GM12878 (cell line): Measurements from ENCODE around the gene PIAS1. TPM values are rescaled to one million over a fixed set of nuclear protein-coding genes. Genes with fewer than 3 reads are reported as not detected.

Experiments used
- ATAC-seq: fragments of 200-7000 bp; cut with Tn5 transposase; 3 replicates; pipeline ENCODE4 v1.9.1; 2020; ENCODE audit warnings: mild to moderate bottlenecking, moderate library complexity
- Bru-seq: library from RNA; stranded (reverse); fragments of 400-500 nt; gene quantifications from one replicate; lab custom pipeline; 2021; lab: Mats Ljungman, UMichigan
- BruChase-seq, 2 experiments: library from RNA; stranded (reverse); fragments of 400-500 nt; gene quantifications; one replicate each; lab custom pipeline; 2021; lab: Mats Ljungman, UMichigan
- BruUV-seq: library from RNA; stranded (reverse); fragments of 400-500 nt; replicated peaks from 2 replicates; lab custom pipeline; 2021; lab: Mats Ljungman, UMichigan
- CTCF ChIA-PET: fragments of 300-600 bp; sonication (Branson Sonifier 250); formaldehyde crosslinking; extraction: SDS; loops from one replicate; lab custom pipeline; 2021; ENCODE audit warnings: inconsistent platforms; lab: Yijun Ruan, JAX
- POLR2A ChIA-PET: fragments of 350-600 bp; formaldehyde crosslinking; extraction: SDS; loops from one replicate; lab custom pipeline; 2021; ENCODE audit warnings: inconsistent platforms; lab: Charles Lee
- RAD21 ChIA-PET: fragments of 300-600 bp; sonication (Branson Sonifier 250); formaldehyde crosslinking; loops from one replicate; lab custom pipeline; 2023; ENCODE audit warnings: antibody characterized with exemption; ENCODE audit not compliant: unreplicated experiment; lab: Charles Lee
- SMC1A ChIA-PET: fragments of 300-600 bp; sonication (Branson Sonifier 250); formaldehyde crosslinking; loops from one replicate; lab custom pipeline; 2023; ENCODE audit not compliant: unreplicated experiment, uncharacterized antibody; lab: Charles Lee
- DNase-seq: peaks from one replicate; pipeline ENCODE4 v3.0.0-alpha.2; 2011; ENCODE audit warnings: low read depth, low spot score
- FAIRE-seq: peaks from 3 replicates; lab custom pipeline; 2011; peaks lifted over from hg19 to GRCh38; lab: Jason Lieb, UNC
- H2AFZ ChIP-seq: 2 replicates; pipeline ENCODE4 v1.6.0; 2011; ENCODE audit warnings: low read depth, low read length, control low read depth; ENCODE audit not compliant: control insufficient read depth
- H3K27ac ChIP-seq: 2 replicates; pipeline ENCODE4 v1.5.1; 2011; ENCODE audit warnings: control low read depth; ENCODE audit not compliant: control insufficient read depth, insufficient read depth
- H3K27me3 ChIP-seq, 2 experiments: replicated peaks in 1 of 2; 2 replicates each; pipeline versions ENCODE4 v1.6.0 to v1.6.1; 2011; ENCODE audit warnings: low read length in 1 of 2; ENCODE audit not compliant: control insufficient read depth in 2 of 2, insufficient read depth in 2 of 2
- H3K36me3 ChIP-seq, 2 experiments: 2 replicates each; pipeline ENCODE4 v1.5.1; 2011; ENCODE audit warnings: low read length in 1 of 2; ENCODE audit not compliant: control insufficient read depth in 2 of 2, insufficient read depth in 2 of 2
- H3K4me1 ChIP-seq: 2 replicates; pipeline ENCODE4 v1.6.1; 2011; ENCODE audit warnings: mild to moderate bottlenecking, low read length, moderate library complexity, mixed read lengths; ENCODE audit not compliant: control insufficient read depth, insufficient read depth
- H3K4me2 ChIP-seq: 2 replicates; pipeline ENCODE4 v1.6.0; 2011; ENCODE audit warnings: control low read depth; ENCODE audit not compliant: control insufficient read depth, insufficient read depth
- H3K4me3 ChIP-seq: fragments of 200-600 bp; sonication (generic); 2 replicates; pipeline ENCODE4 v1.5.1; 2016
- H3K79me2 ChIP-seq: 2 replicates; pipeline ENCODE4 v1.6.0; 2011; ENCODE audit warnings: low read length; ENCODE audit not compliant: control insufficient read depth, insufficient read depth
- H3K9ac ChIP-seq: 2 replicates; pipeline ENCODE4 v1.8.0; 2011; ENCODE audit warnings: low read length, control low read depth, mixed read lengths; ENCODE audit not compliant: control insufficient read depth, insufficient read depth
- H3K9me3 ChIP-seq: replicated peaks from 3 replicates; pipeline ENCODE4 v1.5.1; 2011; ENCODE audit warnings: mild to moderate bottlenecking, low read length; ENCODE audit not compliant: control insufficient read depth, insufficient read depth
- H4K20me1 ChIP-seq: 2 replicates; pipeline ENCODE4 v1.6.0; 2011; ENCODE audit not compliant: control insufficient read depth, insufficient read depth
- EGR1 ChIP-seq, 2 experiments: IDR thresholded peaks; 1 replicate in 1 of 2; 2 replicates in 1 of 2; pipeline ENCODE4 v1.6.1; 2011 to 2012; ENCODE audit warnings: low read depth in 2 of 2, low read length in 2 of 2, borderline replicate concordance in 1 of 2, mild to moderate bottlenecking in 1 of 2, moderate library complexity in 1 of 2
- HDGF ChIP-seq: fragments of 450-650 bp; IDR thresholded peaks from 2 replicates; pipeline ENCODE4 v1.6.1; 2016; ENCODE audit warnings: antibody characterized with exemption
- PAX5 ChIP-seq: IDR thresholded peaks from 2 replicates; pipeline ENCODE4 v1.6.1; 2011; ENCODE audit warnings: low read depth, low read length, borderline replicate concordance
- PML ChIP-seq: IDR thresholded peaks from 2 replicates; pipeline ENCODE4 v1.6.1; 2012; ENCODE audit warnings: low read length, inconsistent platforms
- POLR2A ChIP-seq: IDR thresholded peaks from 2 replicates; pipeline ENCODE4 v1.6.1; 2011; ENCODE audit warnings: low read depth, mild to moderate bottlenecking, low read length
- SMARCA5 ChIP-seq: fragments of 450-650 bp; IDR thresholded peaks from 2 replicates; pipeline ENCODE4 v1.6.1; 2017; ENCODE audit warnings: mild to moderate bottlenecking
- TCF12 ChIP-seq: IDR thresholded peaks from 2 replicates; pipeline ENCODE4 v1.6.1; 2011; ENCODE audit warnings: low read depth, mild to moderate bottlenecking, low read length
- YY1 ChIP-seq: IDR thresholded peaks from 2 replicates; pipeline ENCODE4 v1.6.1; 2011; ENCODE audit warnings: low read depth, mild to moderate bottlenecking, low read length
- ZBTB33 ChIP-seq: fragments of 450-650 bp; IDR thresholded peaks from 2 replicates; pipeline ENCODE4 v1.6.1; 2017; ENCODE audit warnings: mild to moderate bottlenecking
- WGBS: methylation state at CpG from one replicate; pipeline ENCODE4 v1.1.6; 2016; ENCODE audit warnings: low lambda C conversion rate; ENCODE audit not compliant: insufficient replicate concordance, insufficient coverage; ENCODE audit errors: missing lambda C conversion rate; 5-methylcytosine and 5-hydroxymethylcytosine counted together
- in situ Hi-C: fragments of 300-500 bp; cut with MboI; formaldehyde crosslinking; loops from 9 replicates; pipeline ENCODE4 v1.14.3; 2018; ENCODE audit warnings: mixed read lengths
- intact Hi-C: fragments of 100-400 bp; cut with micrococcal nuclease; formaldehyde crosslinking; loops from one replicate; pipeline ENCODE4 v1.14.2; 2022; ENCODE audit not compliant: unreplicated experiment
- long read RNA-seq, 2 experiments: library from polyadenylated mRNA; unstranded; transcript quantifications; one replicate each; pipeline ENCODE4 v2.0.0, GENCODE V29; 2019 to 2020
- polyA minus RNA-seq, 3 experiments: library from RNA; depleted of rRNA, polyadenylated mRNA; stranded (reverse); fragments of >200 nt; gene quantifications; 2 replicates each; pipeline ENCODE4 v1.2.3, GENCODE V29; 2011
- polyA plus RNA-seq, 11 experiments: library from polyadenylated mRNA; depleted of rRNA in 4 of 11; unstranded in 6 of 11; stranded (reverse) in 5 of 11; fragments of >200 nt; fragmentation: Nextera tagmentation in 4 of 11; fragmentation: Illumina TruSeq in 1 of 11; extraction: Ambion mirVana in 4 of 11; extraction: Trizol in 1 of 11; gene quantifications; 1 replicate in 1 of 11; 2 replicates in 10 of 11; pipeline versions ENCODE4 v1.2.1 to v1.2.3, GENCODE V29; 2011 to 2016; ENCODE audit warnings: inconsistent platforms in 2 of 11, missing spikeins in 2 of 11, low read depth in 1 of 11
- total RNA-seq, 4 experiments: library from RNA; depleted of rRNA in 3 of 4; stranded (reverse); fragments of >200 nt in 3 of 4; fragmentation: Illumina TruSeq in 1 of 4; extraction: Trizol in 1 of 4; gene quantifications; 2 replicates each; pipeline versions ENCODE4 v1.2.1 to v1.2.3, GENCODE V29; 2013 to 2021
- TF ChIP-seq, protein P1 (sequence below): fragments of 450-650 bp; IDR thresholded peaks from 2 replicates; pipeline ENCODE4 v1.6.1; 2018; ENCODE audit warnings: mild to moderate bottlenecking, low read depth, moderate library complexity; ENCODE audit not compliant: partially characterized antibody

PIAS1 gene
- 530 and 583 TPM in 2 replicates for total RNA-seq (2013; cell fraction: nucleolus; rRNA removed)
- 39.0 and 39.1 TPM in 2 replicates for total RNA-seq (2014; rRNA removed)
- total RNA-seq (2014; rRNA removed; fragmentation: Illumina TruSeq; extraction: Trizol), result 32.3 and 37.9 TPM in 2 replicates
- 34.8 and 35.0 TPM in 2 replicates for total RNA-seq (2021)
- polyA plus RNA-seq (2011; ENCODE audit: low read depth), result 50.6 TPM
- polyA plus RNA-seq (2011; rRNA removed), result 94.6 and 96.3 TPM in 2 replicates
- 76.3 and 82.8 TPM in 2 replicates for polyA plus RNA-seq (2011; cell fraction: cytosol; rRNA removed)
- polyA plus RNA-seq (2011; cell fraction: nucleus; rRNA removed), result 118 and 121 TPM in 2 replicates
- polyA plus RNA-seq (2012), result 29.4 and 31.0 TPM in 2 replicates
- polyA plus RNA-seq (2014; fragmentation: Illumina TruSeq; extraction: Trizol), result 62.4 and 74.5 TPM in 2 replicates
- polyA plus RNA-seq (2014; fragmentation: Nextera tagmentation; extraction: Ambion mirVana), result 10 to 100 TPM; 20.2 to 22.2 TPM
- polyA plus RNA-seq (2014; rRNA removed), result 24.8 and 27.1 TPM in 2 replicates
- polyA plus RNA-seq (2016; fragmentation: Nextera tagmentation; extraction: Ambion mirVana), result 10 to 100 TPM; 60.6 to 61.4 TPM
- 141 and 178 TPM in 2 replicates for polyA minus RNA-seq (2011; rRNA and poly(A)+ RNA removed)
- 34.2 and 39.8 TPM in 2 replicates for polyA minus RNA-seq (2011; cell fraction: cytosol; rRNA and poly(A)+ RNA removed)
- polyA minus RNA-seq (2011; cell fraction: nucleus; rRNA and poly(A)+ RNA removed), result 146 and 188 TPM in 2 replicates
- percentile 97 among the genes with signal in this experiment for Bru-seq, nascent RNA
- BruChase-seq, experiment 1, labeled RNA remaining after a 6-hour chase, result percentile 95 among the genes with signal in this experiment
- percentile 95 among the genes with signal in this experiment for BruChase-seq, experiment 2, labeled RNA remaining after a 2-hour chase
- long read RNA-seq, experiment 1, full-length matches to known transcripts, result 42 of 53 reads
- long read RNA-seq, experiment 1, partial matches to known transcripts, result 5 of 53 reads
- long read RNA-seq, experiment 1, other reads (novel, unspliced or antisense), result 6 of 53 reads
- long read RNA-seq, experiment 2, full-length matches to known transcripts, result 128 of 195 reads
- long read RNA-seq, experiment 2, partial matches to known transcripts, result 43 of 195 reads
- long read RNA-seq, experiment 2, other reads (novel, unspliced or antisense), result 24 of 195 reads

GRCh38 chr15:68053701-68054627, at the start of gene PIAS1:
TSS of gene PIAS1 (plus strand) at chr15:68054315. CDS start at chr15:68054327, 12 bp downstream.
- Histone ChIP-seq H3K9me3 (peaks cover 2% of the 10 kb centered on the region; the same call in 2 of the 3 replicates), H3K4me3 (peak within 1 kb of the TSS; percentile 79), H3K4me1 (peaks cover 6% of the 10 kb centered on the region), H3K36me3 (0 out of 4 replicates have a peak, but pooled peaks cover 0 to 6% of the 10 kb centered on the region in 2 experiments), H2AFZ (peak within 1 kb of the TSS; percentile 91), H3K27me3 (no peaks in the 10 kb centered on the region), H4K20me1 (no peaks in the 10 kb centered on the region), H3K9ac (peak within 1 kb of the TSS; percentile 91), H3K4me2 (peak within 1 kb of the TSS; percentile 88), H3K79me2 (peaks cover 48% of the 10 kb centered on the region), H3K27ac (peak within 1 kb of the TSS; percentile 88)
- intact Hi-C loops (loop anchor here (2.0 kb wide), 2 partner anchors 21 to 113 kb away; no protein-coding TSS in a partner anchor), in situ Hi-C loops (no loop called here)
- CTCF ChIA-PET, result interaction anchor here (0.6 to 3.1 kb wide), 7 partner anchors 10 to 193 kb away, joined by 3 to 14 read pairs (median 5); no protein-coding TSS in a partner anchor
- DNase-seq (peak; percentile 73), FAIRE-seq (peak; percentile 75), ATAC-seq (peak; percentile 87)
- RAD21 ChIA-PET, result interaction anchor here (0.5 to 4.8 kb wide), 18 partner anchors 10 to 525 kb away, joined by 3 to 38 read pairs (median 4); no protein-coding TSS in a partner anchor
- WGBS, result 2% methylated on average over 48 of the region's 72 CpGs
- BruUV-seq, result no TSS peak
- SMC1A ChIA-PET, result interaction anchor here (0.7 to 5.0 kb wide), 11 partner anchors 11 to 191 kb away, joined by 3 to 35 read pairs (median 6); no protein-coding TSS in a partner anchor
- POLR2A ChIA-PET, result interaction anchor here (0.5 to 4.0 kb wide), 26 partner anchors 10 to 274 kb away, joined by 3 to 18 read pairs (median 3); no protein-coding TSS in a partner anchor
- TF ChIP-seq POLR2A (peak; percentile 93), TCF12 (peak; percentile 37; the same call in 1 of the 2 replicates), SMARCA5 (peak; percentile 33; the same call in 1 of the 2 replicates), PML (peak; percentile 47; the same call in 1 of the 2 replicates), ZBTB33 (no peak), EGR1 (IDR thresholded peaks at IDR 0.05; ENCODE audit: borderline replicate concordance in 1 of 2, low read depth in 2 of 2, low read length in 2 of 2) (peak in 1 of 2 experiments; percentile 90; a peak in 2 of 3 replicates), PAX5 (peak; percentile 23; the same call in 1 of the 2 replicates), HDGF (0 out of 2 replicates have a peak, but pooled peaks have one; percentile 67), YY1 (peak; percentile 94)
- TF ChIP-seq, protein P1, sequence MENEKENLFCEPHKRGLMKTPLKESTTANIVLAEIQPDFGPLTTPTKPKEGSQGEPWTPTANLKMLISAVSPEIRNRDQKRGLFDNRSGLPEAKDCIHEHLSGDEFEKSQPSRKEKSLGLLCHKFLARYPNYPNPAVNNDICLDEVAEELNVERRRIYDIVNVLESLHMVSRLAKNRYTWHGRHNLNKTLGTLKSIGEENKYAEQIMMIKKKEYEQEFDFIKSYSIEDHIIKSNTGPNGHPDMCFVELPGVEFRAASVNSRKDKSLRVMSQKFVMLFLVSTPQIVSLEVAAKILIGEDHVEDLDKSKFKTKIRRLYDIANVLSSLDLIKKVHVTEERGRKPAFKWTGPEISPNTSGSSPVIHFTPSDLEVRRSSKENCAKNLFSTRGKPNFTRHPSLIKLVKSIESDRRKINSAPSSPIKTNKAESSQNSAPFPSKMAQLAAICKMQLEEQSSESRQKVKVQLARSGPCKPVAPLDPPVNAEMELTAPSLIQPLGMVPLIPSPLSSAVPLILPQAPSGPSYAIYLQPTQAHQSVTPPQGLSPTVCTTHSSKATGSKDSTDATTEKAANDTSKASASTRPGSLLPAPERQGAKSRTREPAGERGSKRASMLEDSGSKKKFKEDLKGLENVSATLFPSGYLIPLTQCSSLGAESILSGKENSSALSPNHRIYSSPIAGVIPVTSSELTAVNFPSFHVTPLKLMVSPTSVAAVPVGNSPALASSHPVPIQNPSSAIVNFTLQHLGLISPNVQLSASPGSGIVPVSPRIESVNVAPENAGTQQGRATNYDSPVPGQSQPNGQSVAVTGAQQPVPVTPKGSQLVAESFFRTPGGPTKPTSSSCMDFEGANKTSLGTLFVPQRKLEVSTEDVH, result peak; percentile 45
